ENCODE measurements around the gene MARCHF11. TPM values are rescaled to one million over a fixed set of nuclear protein-coding genes. Genes with fewer than 3 reads are reported as not detected.
A peak's percentile ranks its signal among the peaks of the same experiment; 100 is the strongest.

MARCHF11 gene
- total RNA-seq (2014; rRNA removed; shearing (Covaris generic)) = not detected in 2 replicates

- Histone ChIP-seq H3K4me1 (no peaks in the 10 kb centered on the region), H3K27me3 (no peaks in the 10 kb centered on the region), H3K36me3 (no peaks in the 10 kb centered on the region), H3K9me3 (replicated peaks) (no peaks in the 10 kb centered on the region), H3K4me3 (no peak within 1 kb of the TSS), H3K27ac (no peak within 1 kb of the TSS)
- DNase-seq = no peak
Observed at GRCh38 chr5:16179511-16179935, at the start of gene MARCHF11. TSS of gene MARCHF11 (minus strand) at chr5:16179791. CDS start at chr5:16179575, 216 bp downstream.

GRCh38 chr5:16225927-16226326 is 46.3 kb upstream of the MARCHF11 start:
- Histone ChIP-seq H3K27me3 (no peaks in the 10 kb centered on the region), H3K36me3 (no peaks in the 10 kb centered on the region), H3K4me3 (no peak overlapping the region), H3K9me3 (replicated peaks) (no peaks in the 10 kb centered on the region), H3K4me1 (no peaks in the 10 kb centered on the region), H3K27ac (no peak overlapping the region)
- DNase-seq = no peak

GRCh38 chr5:16192311-16192710 is 12.7 kb upstream of the MARCHF11 start:
- no peak overlapping the region for H3K27ac ChIP-seq
- no peaks in the 10 kb centered on the region for H3K9me3 ChIP-seq (replicated peaks)
- no peak for DNase-seq

GRCh38 chr5:16180789-16181082 is 1.1 kb upstream of the MARCHF11 start:
- H3K27ac ChIP-seq = no peak overlapping the region

More at GRCh38 chr5:16192311-16192710, 12.7 kb upstream of the MARCHF11 start:
- H3K36me3 ChIP-seq = no peaks in the 10 kb centered on the region
- H3K4me3 ChIP-seq = no peak overlapping the region
- no peaks in the 10 kb centered on the region for H3K27me3 ChIP-seq
- no peaks in the 10 kb centered on the region for H3K4me1 ChIP-seq

GRCh38 chr5:16179936-16180788 is 571 bp upstream of the MARCHF11 start:
- H3K27ac ChIP-seq = no peak overlapping the region
- no peaks in the 10 kb centered on the region for H3K27me3 ChIP-seq
- H3K9me3 ChIP-seq (replicated peaks) = no peaks in the 10 kb centered on the region
- no peaks in the 10 kb centered on the region for H3K4me1 ChIP-seq
- H3K4me3 ChIP-seq = no peak overlapping the region
- DNase-seq = no peak
- H3K36me3 ChIP-seq = no peaks in the 10 kb centered on the region

More at GRCh38 chr5:16180789-16181082, 1.1 kb upstream of the MARCHF11 start:
- H3K27me3 ChIP-seq = no peaks in the 10 kb centered on the region
- H3K9me3 ChIP-seq (replicated peaks) = no peaks in the 10 kb centered on the region
- no peak for DNase-seq
- no peaks in the 10 kb centered on the region for H3K36me3 ChIP-seq
- H3K4me3 ChIP-seq = no peak overlapping the region
- no peaks in the 10 kb centered on the region for H3K4me1 ChIP-seq

- Histone ChIP-seq H3K9me3 (replicated peaks) (no peaks in the 10 kb centered on the region), H3K27me3 (no peaks in the 10 kb centered on the region), H3K4me3 (no peak overlapping the region), H3K4me1 (no peaks in the 10 kb centered on the region), H3K36me3 (no peaks in the 10 kb centered on the region), H3K27ac (no peak overlapping the region)
- peak; percentile 13 to 26 for DNase-seq
Observed at GRCh38 chr5:16178745-16179372, 732 bp downstream of the MARCHF11 start.

GRCh38 chr5:16169550-16169949 is 10.0 kb downstream of the MARCHF11 start:
- Histone ChIP-seq H3K4me1 (no peaks in the 10 kb centered on the region), H3K36me3 (no peaks in the 10 kb centered on the region), H3K4me3 (no peak overlapping the region), H3K9me3 (replicated peaks) (no peaks in the 10 kb centered on the region), H3K27ac (no peak overlapping the region), H3K27me3 (no peaks in the 10 kb centered on the region)
- DNase-seq = no peak

- peak; percentile 22 to 71 for DNase-seq
- no peaks in the 10 kb centered on the region for H3K4me1 ChIP-seq
- no peaks in the 10 kb centered on the region for H3K27me3 ChIP-seq
- H3K4me3 ChIP-seq = no peak overlapping the region
- no peaks in the 10 kb centered on the region for H3K36me3 ChIP-seq
- H3K27ac ChIP-seq = no peak overlapping the region
- H3K9me3 ChIP-seq (replicated peaks) = no peaks in the 10 kb centered on the region
Observed at GRCh38 chr5:16160706-16161105, 18.9 kb downstream of the MARCHF11 start.

- Histone ChIP-seq H3K27ac (no peak overlapping the region), H3K9me3 (replicated peaks) (no peaks in the 10 kb centered on the region), H3K27me3 (no peaks in the 10 kb centered on the region)
Observed at GRCh38 chr5:16159636-16160035, 20.0 kb downstream of the MARCHF11 start.

GRCh38 chr5:16156152-16156551 is 23.4 kb downstream of the MARCHF11 start:
- no peaks in the 10 kb centered on the region for H3K27me3 ChIP-seq
- no peaks in the 10 kb centered on the region for H3K9me3 ChIP-seq (replicated peaks)
- no peaks in the 10 kb centered on the region for H3K4me1 ChIP-seq
- DNase-seq = no peak
- no peaks in the 10 kb centered on the region for H3K36me3 ChIP-seq
- H3K4me3 ChIP-seq = no peak overlapping the region
- H3K27ac ChIP-seq = no peak overlapping the region

More at GRCh38 chr5:16159636-16160035, 20.0 kb downstream of the MARCHF11 start:
- H3K4me3 ChIP-seq = no peak overlapping the region
- no peaks in the 10 kb centered on the region for H3K4me1 ChIP-seq
- DNase-seq = no peak
- no peaks in the 10 kb centered on the region for H3K36me3 ChIP-seq

GRCh38 chr5:16152601-16153568 is 26.7 kb downstream of the MARCHF11 start:
- no peaks in the 10 kb centered on the region for H3K36me3 ChIP-seq
- no peak overlapping the region for H3K4me3 ChIP-seq
- H3K27me3 ChIP-seq = no peaks in the 10 kb centered on the region
- no peaks in the 10 kb centered on the region for H3K9me3 ChIP-seq (replicated peaks)
- no peak for DNase-seq
- H3K27ac ChIP-seq = no peak overlapping the region
- H3K4me1 ChIP-seq = no peaks in the 10 kb centered on the region

GRCh38 chr5:16149621-16150020 is 30.0 kb downstream of the MARCHF11 start:
- Histone ChIP-seq H3K27ac (no peak overlapping the region), H3K4me3 (no peak overlapping the region), H3K27me3 (no peaks in the 10 kb centered on the region), H3K9me3 (replicated peaks) (no peaks in the 10 kb centered on the region), H3K4me1 (no peaks in the 10 kb centered on the region), H3K36me3 (no peaks in the 10 kb centered on the region)
- no peak for DNase-seq

GRCh38 chr5:16147179-16147900 is 32.3 kb downstream of the MARCHF11 start:
- no peak overlapping the region for H3K27ac ChIP-seq
- H3K27me3 ChIP-seq = no peaks in the 10 kb centered on the region
- DNase-seq = no peak
- no peaks in the 10 kb centered on the region for H3K9me3 ChIP-seq (replicated peaks)
- no peaks in the 10 kb centered on the region for H3K4me1 ChIP-seq
- no peak overlapping the region for H3K4me3 ChIP-seq
- no peaks in the 10 kb centered on the region for H3K36me3 ChIP-seq

- Histone ChIP-seq H3K9me3 (replicated peaks) (no peaks in the 10 kb centered on the region), H3K4me1 (no peaks in the 10 kb centered on the region), H3K36me3 (no peaks in the 10 kb centered on the region), H3K4me3 (no peak overlapping the region), H3K27me3 (no peaks in the 10 kb centered on the region), H3K27ac (no peak overlapping the region)
- DNase-seq = no peak
Observed at GRCh38 chr5:16144416-16144815, 35.2 kb downstream of the MARCHF11 start.

Data from SJCRH30 (cell line).